Natural killer cell (primary cell): ENCODE data around the gene TSSK6. TPM values are rescaled to one million over a fixed set of nuclear protein-coding genes. Genes with fewer than 3 reads are reported as not detected.

Experiments
- ATAC-seq, 3 donors: fragments of 150-1000 bp in 2 of 3; fragments of 200-7000 bp in 1 of 3; cut with Tn5 transposase; 1 replicate in 1 of 3; 2 replicates in 2 of 3; pipeline ENCODE4 v1.10.0; 2021; ENCODE audit warnings: mild to moderate bottlenecking in 2 of 3, moderate library complexity in 2 of 3
- DNase-seq, 2 donors: peaks; one replicate each; pipeline versions ENCODE4 v3.0.0 to v3.0.0-alpha.2; 2013 to 2021; ENCODE audit warnings: mixed read lengths in 1 of 2
- H3K27ac ChIP-seq: one replicate; pipeline ENCODE4 v1.5.1; 2013; ENCODE audit warnings: mild to moderate bottlenecking, low read length
- H3K27me3 ChIP-seq: one replicate; pipeline ENCODE4 v1.6.1; 2013; ENCODE audit warnings: low read length; ENCODE audit not compliant: control insufficient read depth, insufficient read depth
- H3K36me3 ChIP-seq: one replicate; pipeline ENCODE4 v1.6.1; 2013; ENCODE audit warnings: low read length; ENCODE audit not compliant: control insufficient read depth, insufficient read depth
- H3K4me1 ChIP-seq: one replicate; pipeline ENCODE4 v1.6.1; 2013; ENCODE audit warnings: low read length; ENCODE audit not compliant: control insufficient read depth, insufficient read depth
- H3K4me3 ChIP-seq: one replicate; pipeline ENCODE4 v1.5.1; 2013; ENCODE audit warnings: low read length
- H3K9me3 ChIP-seq: one replicate; pipeline ENCODE4 v1.6.1; 2013; ENCODE audit warnings: low read length; ENCODE audit not compliant: control insufficient read depth, insufficient read depth
- H3K27ac Mint-ChIP-seq, 2 donors: one replicate each; pipeline ENCODE4 v1.8.0; 2022; ENCODE audit warnings: mild to moderate bottlenecking in 2 of 2, mixed read lengths in 2 of 2, moderate library complexity in 1 of 2
- H3K27me3 Mint-ChIP-seq, 2 donors: one replicate each; pipeline ENCODE4 v1.8.0; 2022; ENCODE audit warnings: low read depth in 2 of 2, mixed read lengths in 2 of 2
- H3K36me3 Mint-ChIP-seq: one replicate; pipeline ENCODE4 v1.8.0; 2022; ENCODE audit warnings: mixed read lengths
- H3K4me1 Mint-ChIP-seq, 2 donors: one replicate each; pipeline ENCODE4 v1.8.0; 2022; ENCODE audit warnings: mixed read lengths in 2 of 2
- H3K4me3 Mint-ChIP-seq: one replicate; pipeline ENCODE4 v1.8.0; 2022; ENCODE audit warnings: mild to moderate bottlenecking, moderate library complexity, mixed read lengths
- H3K9me3 Mint-ChIP-seq, 2 donors: one replicate each; pipeline ENCODE4 v1.8.0; 2022; ENCODE audit warnings: mixed read lengths in 2 of 2
- WGBS: methylation state at CpG from one replicate; pipeline ENCODE4 v1.1.7; 2013; ENCODE audit warnings: missing lambda C conversion rate; ENCODE audit not compliant: insufficient coverage; 5-methylcytosine and 5-hydroxymethylcytosine counted together
- intact Hi-C: fragments of 100-400 bp; cut with micrococcal nuclease; formaldehyde crosslinking; loops from one replicate; pipeline ENCODE4 v1.14.2; 2022
- total RNA-seq, 4 donors: library from RNA; stranded (reverse); fragments of 120-200 nt in 1 of 4; gene quantifications; one replicate each; pipeline versions ENCODE4 v1.2.3 to v1.2.4, GENCODE V29; 2013 to 2022
- TF ChIP-seq, protein P1 (sequence below): fragments of 200-600 bp; IDR thresholded peaks from one replicate; pipeline ENCODE4 v1.8.0; 2022; ENCODE audit warnings: antibody characterized with exemption

The TSSK6 gene
- total RNA-seq, 3 donors from 2014 or later (not counting 1 experiment from before 2014, with no cell fraction given): 2.2 to 2.5 (median 2.3) TPM

DNA sequence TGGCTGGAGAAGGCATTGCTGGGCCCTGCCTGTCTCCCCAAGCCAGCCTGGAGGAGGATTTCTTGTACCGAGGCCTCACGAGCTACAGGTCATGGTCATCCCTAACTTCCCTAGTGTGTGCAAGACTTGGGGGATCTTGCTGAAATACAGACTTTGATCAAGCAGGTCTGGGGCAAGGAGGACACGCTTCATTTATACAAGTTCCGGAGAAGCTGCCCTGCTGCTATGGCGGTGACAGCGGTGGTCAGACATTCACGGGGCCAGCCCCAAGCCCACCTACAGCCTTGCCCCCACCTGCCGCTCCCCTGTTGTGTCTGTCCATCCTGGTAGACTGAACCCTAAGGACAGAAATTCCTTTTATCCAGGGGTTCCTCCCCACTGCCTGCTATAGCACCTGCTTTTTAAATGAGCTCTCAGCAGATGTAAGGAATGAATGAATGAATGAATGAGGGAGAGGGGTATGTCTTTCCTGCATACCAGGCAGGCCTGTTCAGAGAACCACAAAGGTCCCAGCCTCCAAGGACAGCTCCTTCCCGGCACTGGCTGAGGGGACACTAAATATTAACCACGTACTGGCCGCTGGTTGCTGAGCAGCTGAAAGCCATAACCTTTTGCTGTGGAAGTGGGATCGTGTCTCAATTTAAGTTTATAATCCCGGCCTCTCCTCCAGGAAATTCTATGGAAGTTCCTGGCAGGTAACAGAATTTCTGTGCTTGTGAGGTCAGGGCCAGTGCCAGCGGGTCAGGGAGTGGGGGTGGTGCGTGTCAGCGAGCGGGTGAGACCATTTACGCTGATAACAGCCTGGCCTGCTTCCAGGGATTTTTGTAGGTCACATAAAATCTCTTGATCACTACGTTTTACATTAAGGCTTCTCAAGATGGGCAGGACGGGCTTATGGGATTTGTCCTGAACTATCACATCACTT, 27.1 kb downstream of the TSSK6 start:
- DNase-seq: no peak

DNA sequence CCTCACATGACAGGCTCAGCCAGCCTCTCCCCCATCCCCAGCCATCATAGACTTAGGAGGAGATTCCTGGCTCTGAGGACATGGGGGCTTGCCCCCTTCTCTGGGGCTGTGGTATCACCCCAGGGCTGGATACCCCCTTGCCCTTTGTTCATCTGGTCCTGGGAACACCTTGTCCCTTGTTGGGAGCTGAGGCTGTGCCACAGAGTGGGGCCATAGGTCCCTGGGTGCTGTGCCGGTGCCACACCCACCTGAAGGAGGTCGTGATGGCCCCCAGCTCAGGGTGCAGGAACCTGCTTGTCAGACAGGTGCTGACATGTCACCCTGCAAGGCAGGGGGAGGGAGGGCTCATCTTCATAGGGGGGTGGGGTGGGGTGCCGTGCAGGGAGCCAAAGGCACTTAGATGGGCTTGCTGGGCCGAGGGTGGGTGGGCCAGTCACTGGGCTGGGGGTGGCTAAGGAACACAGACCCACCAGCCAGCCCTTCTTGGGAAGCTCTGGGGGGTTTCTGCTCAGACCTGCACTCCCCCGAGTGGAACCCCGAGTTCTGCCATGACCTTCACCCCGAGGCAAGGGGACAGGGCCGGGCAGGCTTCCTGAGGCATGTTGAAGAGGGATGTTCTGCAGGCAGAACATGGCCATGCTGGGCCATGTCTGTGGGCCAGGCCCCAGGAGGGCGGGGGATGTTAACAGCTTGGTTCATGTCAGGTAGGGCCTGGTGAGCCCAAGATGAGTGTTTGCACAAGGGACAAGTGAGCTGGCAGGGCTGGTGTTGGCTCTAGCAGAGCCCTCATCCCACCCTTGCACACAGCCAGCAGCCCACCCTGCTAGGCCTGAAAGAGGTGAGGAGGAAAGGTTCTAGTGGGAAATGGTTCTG, 28.0 kb downstream of the TSSK6 start:
- peak overlapping the region; percentile 97 to 98 for H3K27ac Mint-ChIP-seq
- H3K36me3 Mint-ChIP-seq: no peaks in the 10 kb centered on the region
- intact Hi-C loops: loop anchor here (5.0 kb wide), 1 partner anchor 35 kb away; no protein-coding TSS in a partner anchor
- Histone ChIP-seq H3K9me3 (no peaks in the 10 kb centered on the region), H3K4me1 (peaks cover 62% of the 10 kb centered on the region), H3K4me3 (no peak overlapping the region), H3K27ac (peak overlapping the region; percentile 94), H3K36me3 (peaks cover 21% of the 10 kb centered on the region), H3K27me3 (no peaks in the 10 kb centered on the region)
- 86% methylated on average over 9 of the region's 9 CpGs for WGBS
- ATAC-seq (no peak), DNase-seq (no peak)
- H3K4me1 Mint-ChIP-seq: peaks cover 48 to 61% of the 10 kb centered on the region in 2 donors
- no peaks in the 10 kb centered on the region for H3K27me3 Mint-ChIP-seq
- TF ChIP-seq, protein P1, sequence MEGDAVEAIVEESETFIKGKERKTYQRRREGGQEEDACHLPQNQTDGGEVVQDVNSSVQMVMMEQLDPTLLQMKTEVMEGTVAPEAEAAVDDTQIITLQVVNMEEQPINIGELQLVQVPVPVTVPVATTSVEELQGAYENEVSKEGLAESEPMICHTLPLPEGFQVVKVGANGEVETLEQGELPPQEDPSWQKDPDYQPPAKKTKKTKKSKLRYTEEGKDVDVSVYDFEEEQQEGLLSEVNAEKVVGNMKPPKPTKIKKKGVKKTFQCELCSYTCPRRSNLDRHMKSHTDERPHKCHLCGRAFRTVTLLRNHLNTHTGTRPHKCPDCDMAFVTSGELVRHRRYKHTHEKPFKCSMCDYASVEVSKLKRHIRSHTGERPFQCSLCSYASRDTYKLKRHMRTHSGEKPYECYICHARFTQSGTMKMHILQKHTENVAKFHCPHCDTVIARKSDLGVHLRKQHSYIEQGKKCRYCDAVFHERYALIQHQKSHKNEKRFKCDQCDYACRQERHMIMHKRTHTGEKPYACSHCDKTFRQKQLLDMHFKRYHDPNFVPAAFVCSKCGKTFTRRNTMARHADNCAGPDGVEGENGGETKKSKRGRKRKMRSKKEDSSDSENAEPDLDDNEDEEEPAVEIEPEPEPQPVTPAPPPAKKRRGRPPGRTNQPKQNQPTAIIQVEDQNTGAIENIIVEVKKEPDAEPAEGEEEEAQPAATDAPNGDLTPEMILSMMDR: no peak
- H3K9me3 Mint-ChIP-seq: no peaks in the 10 kb centered on the region
- peak overlapping the region; percentile 45 for H3K4me3 Mint-ChIP-seq

More for the DNA sequence above, 27.1 kb downstream of the TSSK6 start:
- ATAC-seq: no peak
- Histone ChIP-seq H3K27me3 (no peaks in the 10 kb centered on the region), H3K4me1 (peaks cover 60% of the 10 kb centered on the region), H3K27ac (peak overlapping the region; percentile 94), H3K36me3 (peaks cover 19% of the 10 kb centered on the region), H3K4me3 (no peak overlapping the region), H3K9me3 (no peaks in the 10 kb centered on the region)
- 84% methylated on average over 20 of the region's 20 CpGs for WGBS
- Mint-ChIP-seq H3K27ac (peak overlapping the region; percentile 97 to 98), H3K36me3 (no peaks in the 10 kb centered on the region), H3K27me3 (no peaks in the 10 kb centered on the region), H3K4me3 (peak overlapping the region; percentile 85), H3K4me1 (peaks cover 43 to 52% of the 10 kb centered on the region in 2 donors), H3K9me3 (no peaks in the 10 kb centered on the region)
- TF ChIP-seq, protein P1: no peak
- intact Hi-C loops: loop anchor here (5.0 kb wide), 1 partner anchor 36 kb away; no protein-coding TSS in a partner anchor

DNA sequence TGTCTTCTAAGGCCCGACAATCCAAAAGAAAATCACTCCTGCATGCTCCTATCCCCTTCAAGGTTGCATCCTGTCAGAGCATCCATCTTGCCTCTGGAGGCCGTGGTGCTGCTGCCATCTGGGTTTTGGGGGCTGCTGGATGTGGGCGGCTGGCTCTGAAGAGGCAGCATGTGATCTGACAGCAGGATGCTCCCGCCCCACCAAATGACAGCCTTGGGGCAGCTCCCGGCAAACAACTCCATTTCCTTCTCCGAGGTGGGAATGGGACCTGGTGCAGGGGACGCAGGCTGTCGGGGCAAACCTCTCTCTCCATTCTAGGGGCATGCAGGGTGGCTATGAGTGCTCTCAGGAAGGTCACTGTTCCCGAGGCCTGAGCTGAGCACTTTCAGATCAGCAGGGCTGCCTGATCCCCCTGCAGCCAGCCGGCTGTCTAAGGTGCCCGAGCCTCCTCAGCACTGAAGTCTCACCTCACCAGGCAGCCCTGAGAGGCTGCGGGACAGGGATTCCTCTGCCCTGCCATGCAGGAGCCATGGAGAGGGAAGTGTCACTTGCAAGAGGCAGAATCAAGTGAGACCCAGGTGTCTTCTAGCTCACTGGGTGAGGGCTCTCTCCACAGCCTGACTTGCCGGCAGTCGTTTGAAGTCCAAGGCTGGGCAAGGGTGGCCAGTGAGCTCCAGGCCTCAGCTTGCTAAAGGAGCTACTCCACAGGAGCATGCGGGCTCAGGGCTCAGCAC, 28.8 kb downstream of the TSSK6 start:
- ATAC-seq: no peak
- H3K27me3 Mint-ChIP-seq: no peaks in the 10 kb centered on the region

More for the DNA sequence above, 28.8 kb downstream of the TSSK6 start:
- intact Hi-C loops: loop anchor here (5.0 kb wide), 1 partner anchor 34 kb away; no protein-coding TSS in a partner anchor
- Histone ChIP-seq H3K36me3 (peaks cover 22% of the 10 kb centered on the region), H3K4me3 (no peak overlapping the region), H3K9me3 (no peaks in the 10 kb centered on the region), H3K27ac (no peak overlapping the region), H3K4me1 (peaks cover 63% of the 10 kb centered on the region), H3K27me3 (no peaks in the 10 kb centered on the region)
- H3K4me1 Mint-ChIP-seq: peaks cover 48 to 67% of the 10 kb centered on the region in 2 donors
- no peak overlapping the region for H3K4me3 Mint-ChIP-seq
- H3K36me3 Mint-ChIP-seq: no peaks in the 10 kb centered on the region
- DNase-seq: no peak
- TF ChIP-seq, protein P1: no peak
- H3K9me3 Mint-ChIP-seq: no peaks in the 10 kb centered on the region
- WGBS: 93% methylated on average over 15 of the region's 15 CpGs
- H3K27ac Mint-ChIP-seq: peak overlapping the region; percentile 97 to 98
